ENCODE results near the gene CRYBG2.
A peak's percentile ranks its signal among the peaks of the same experiment; 100 is the strongest.
"Not testable (repeated sequence)": the region's sequence is repeated elsewhere in the genome, so short reads cannot be mapped to it uniquely, and the experiment has no call there.

The CRYBG2 gene

DNA sequence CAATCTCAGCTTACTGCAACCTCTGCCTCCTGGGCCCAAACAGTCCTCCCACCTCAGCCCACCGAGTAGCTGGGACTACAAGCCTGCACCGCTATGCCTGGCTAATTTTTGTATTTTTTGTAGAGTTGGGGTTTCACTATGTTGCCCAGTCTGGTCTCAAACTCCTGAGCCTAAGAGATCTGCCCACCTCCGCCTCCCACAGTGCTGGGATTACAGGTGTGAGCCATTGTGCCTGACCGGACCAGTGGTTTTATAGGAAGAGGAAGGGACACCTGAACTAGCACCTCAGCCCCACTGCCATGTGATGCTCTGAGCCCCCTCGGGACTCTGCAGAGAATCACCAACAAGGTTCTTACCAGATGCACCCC is 4.1 kb downstream of the CRYBG2 start:
- no peak for DNase-seq

DNA sequence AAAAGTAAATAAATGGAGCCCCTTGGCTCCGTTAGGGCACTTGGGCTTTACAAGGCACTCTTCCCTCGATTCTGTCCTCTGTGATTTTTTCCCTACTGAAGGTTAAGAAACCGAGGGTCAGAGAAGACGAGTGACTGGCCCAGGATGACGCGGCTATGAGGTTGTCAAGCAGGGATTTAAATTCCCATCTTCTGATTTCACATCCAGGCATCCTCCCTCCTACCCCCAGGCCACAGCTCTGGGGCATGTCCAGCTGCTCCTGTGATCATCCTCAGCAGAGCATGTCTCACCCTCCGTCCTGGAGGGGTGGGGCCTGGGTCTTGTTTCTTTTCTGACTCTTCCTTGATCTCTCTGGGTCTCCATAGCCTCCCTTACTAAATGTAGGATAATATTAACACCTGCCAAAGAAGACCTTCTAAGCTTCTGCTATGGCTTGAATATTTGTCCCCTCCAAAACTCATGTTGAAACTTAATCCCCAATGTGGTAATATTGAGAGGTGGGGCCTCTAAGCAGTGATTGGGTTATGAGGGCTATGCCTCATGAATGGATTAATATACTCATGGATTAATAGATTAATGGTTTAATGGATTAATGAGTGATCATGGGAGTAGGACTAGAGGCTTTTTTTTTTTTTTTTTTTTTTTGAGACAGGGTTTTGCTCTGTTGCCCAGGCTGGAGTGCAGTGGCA is 4.6 kb downstream of the CRYBG2 start:
- no peak for DNase-seq

DNA sequence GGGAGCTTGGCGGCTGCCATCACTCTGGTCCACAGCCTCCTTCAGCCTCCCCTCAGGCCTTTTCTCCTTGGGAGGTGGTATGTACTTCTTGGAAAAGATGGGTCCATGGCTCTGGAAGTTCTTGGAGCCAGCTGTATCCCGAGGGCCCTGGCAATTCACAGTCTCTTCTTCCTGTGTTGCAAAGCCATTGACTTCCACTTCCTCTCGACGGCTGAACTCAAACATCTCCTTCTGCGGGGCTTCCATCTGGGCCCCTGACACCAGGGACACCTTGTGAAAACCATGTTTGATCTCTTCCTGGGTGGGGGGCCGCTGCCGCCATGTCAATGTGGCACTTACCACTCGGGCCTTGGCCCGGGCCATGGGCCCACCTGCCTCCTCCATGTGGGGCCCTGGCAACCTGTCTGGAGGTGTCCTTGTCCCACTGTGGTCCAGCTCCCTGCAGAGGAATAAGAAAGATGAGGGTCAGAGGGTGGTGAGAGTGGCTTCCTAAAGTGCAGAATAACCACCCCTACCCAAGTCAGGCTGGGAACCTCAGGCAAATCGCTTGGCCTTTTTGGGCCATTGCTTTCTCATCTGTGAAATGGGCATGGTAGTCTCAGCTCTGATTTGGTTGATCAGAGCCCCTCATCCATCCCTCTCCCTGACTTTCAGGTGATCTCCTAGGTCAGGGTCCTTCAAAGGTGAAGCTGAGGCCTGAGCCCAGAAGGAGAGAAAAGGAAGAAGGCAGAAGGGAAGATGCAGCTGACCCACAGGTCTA is 7.5 kb downstream of the CRYBG2 start:
- DNase-seq: no peak

- DNase-seq: no peak
Measured at GRCh38 chr1:26345718-26346117, 8.2 kb downstream of the CRYBG2 start.

DNA sequence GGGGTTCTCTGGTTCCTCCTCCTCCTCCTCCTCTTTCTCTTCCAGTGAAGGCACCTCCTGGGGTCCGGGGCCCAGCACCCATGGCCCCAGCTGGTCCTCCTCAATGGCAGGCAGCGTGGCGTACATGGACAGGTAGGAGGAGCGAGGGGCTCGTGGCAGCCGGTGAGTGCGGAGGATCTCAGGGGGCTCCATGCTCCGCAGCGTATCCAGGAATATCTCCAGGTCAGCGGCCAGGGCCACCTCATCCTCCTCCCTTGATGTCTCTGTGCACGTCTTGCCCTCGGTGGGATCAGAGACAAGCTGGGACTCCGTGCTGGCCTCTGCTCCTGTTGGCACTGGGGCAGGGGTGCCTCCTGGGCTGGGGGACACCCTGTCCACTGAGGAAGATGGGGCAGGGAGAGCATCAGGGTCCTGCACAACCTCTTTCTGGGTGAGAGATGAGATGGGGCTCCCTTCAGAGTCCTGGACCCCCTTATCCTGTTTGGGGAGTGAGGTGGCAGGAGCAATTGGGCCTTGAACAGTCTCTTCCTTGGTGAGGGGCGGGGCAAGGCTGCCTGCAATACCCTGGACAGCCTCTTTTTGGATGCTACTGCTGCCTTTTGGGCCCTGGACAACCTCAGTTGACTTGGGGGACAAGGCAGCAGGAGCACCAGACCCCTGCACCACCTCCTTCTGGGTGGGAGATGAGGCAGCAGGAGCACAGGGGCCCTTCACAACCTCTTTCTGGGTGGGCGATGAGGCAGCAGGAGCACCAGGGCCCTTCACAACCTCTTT is 9.6 kb downstream of the CRYBG2 start:
- no peak for DNase-seq

- DNase-seq: no peak
Measured at GRCh38 chr1:26340047-26340481, 13.9 kb downstream of the CRYBG2 start.

GRCh38 chr1:26338670-26339069 is 15.3 kb downstream of the CRYBG2 start:
- DNase-seq: no peak

DNA sequence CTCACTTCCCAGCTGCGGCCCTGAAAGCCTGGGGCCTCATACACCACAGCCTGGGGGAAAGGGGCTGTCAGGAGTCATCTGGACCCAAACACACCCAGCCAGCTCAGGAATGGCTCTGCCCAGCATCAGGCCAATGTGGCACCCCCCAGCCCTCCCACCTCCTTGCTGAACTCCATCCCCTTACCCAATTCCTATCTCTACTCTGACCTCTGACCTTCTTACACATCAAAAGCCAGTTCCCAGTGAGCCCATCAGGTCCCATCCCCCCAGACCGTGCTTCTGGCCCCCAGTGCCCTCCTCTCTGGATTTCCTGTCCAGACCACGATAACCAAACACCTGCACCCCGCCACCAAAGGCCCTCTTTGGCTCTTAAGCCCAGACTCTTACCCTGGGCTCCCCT is 16.3 kb downstream of the CRYBG2 start:
- DNase-seq: no peak

GRCh38 chr1:26337206-26337535 is 16.8 kb downstream of the CRYBG2 start:
- no peak for DNase-seq

GRCh38 chr1:26336477-26337205 is 17.3 kb downstream of the CRYBG2 start:
- no peak for DNase-seq

DNA sequence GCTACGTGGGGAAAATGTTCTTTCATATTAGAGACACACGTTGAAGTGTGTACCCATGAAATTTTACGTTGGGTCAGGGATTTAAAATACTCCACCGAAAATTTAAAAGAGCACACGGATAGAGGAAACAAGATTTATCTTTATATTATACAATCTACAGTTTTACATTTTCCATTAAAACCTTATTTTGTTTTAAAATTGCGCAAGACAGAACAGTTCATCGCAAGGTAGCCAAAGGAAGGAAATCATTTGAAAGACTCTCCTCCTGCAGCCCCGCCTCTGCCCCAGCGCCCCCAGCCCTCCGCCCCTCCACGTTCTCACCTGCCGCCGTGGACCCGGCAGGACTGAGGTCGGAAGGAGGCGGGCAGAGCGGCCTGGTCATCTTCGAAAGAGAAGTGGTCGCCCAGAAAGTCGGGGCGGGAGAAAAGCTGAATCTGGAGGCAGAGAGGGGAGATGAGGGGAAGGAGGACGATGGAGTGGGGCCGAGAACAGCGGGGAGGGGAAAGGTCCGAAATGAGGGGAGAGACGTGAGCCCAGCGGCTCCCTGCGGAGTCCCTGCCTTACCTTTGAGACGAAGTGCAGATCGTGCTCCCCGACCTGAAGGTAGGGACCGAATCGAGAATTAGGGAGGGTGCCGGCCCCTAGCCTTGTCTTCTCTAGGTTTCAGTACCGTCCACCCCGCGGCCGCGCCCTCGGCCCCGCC is 18.0 kb downstream of the CRYBG2 start:
- no peak for DNase-seq

- DNase-seq: not testable (repeated sequence)
Measured at GRCh38 chr1:26333312-26333711, 20.6 kb downstream of the CRYBG2 start.

DNA sequence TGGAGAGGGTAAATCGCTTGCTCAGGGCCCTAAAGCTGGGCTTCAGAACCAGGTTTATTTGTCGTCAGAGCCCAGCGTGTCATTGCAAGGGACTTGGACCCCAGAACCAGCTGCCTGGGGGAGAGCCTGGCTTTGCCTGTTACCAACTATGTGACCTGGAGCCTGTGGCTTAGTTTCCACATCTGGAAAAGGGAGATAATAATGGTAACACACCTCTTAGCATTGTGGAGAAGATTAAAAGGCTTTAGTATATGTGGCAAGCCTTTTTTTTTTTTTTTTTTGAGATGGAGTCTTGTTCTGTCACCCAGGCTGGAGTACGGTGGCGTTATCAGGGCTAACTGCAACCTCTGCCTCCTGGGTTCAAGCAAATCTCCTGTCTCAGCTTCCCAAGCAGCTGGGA is 23.7 kb downstream of the CRYBG2 start:
- DNase-seq: no peak

GRCh38 chr1:26329380-26329779 is 24.6 kb downstream of the CRYBG2 start:
- DNase-seq: not testable (repeated sequence)

GRCh38 chr1:26328597-26328996 is 25.3 kb downstream of the CRYBG2 start:
- DNase-seq: no peak

- DNase-seq: no peak
Measured at GRCh38 chr1:26327956-26328362, 26.0 kb downstream of the CRYBG2 start.

DNA sequence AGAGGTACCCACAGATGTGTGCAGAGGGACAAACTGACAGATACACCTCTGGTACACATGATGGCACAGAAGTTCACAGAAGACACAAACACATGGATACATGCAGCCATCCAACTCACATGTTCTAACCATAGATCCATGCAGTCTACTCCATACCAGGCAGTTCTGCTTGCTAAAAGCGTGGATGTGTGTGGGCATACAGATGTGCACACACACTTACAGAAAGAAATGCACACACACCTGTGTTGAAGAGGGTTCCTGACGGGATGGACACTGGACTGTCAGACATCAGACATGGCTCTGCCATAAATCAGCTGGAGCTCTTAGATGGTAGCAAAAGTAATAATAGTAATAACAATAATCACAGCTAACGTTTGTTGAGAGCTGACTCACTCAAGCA is 29.4 kb downstream of the CRYBG2 start:
- DNase-seq: no peak

GRCh38 chr1:26323382-26323781 is 30.5 kb downstream of the CRYBG2 start:
- no peak for DNase-seq

- DNase-seq: no peak
Measured at GRCh38 chr1:26322042-26322331, 31.9 kb downstream of the CRYBG2 start.

- DNase-seq: peak; percentile 86 to 88
Measured at GRCh38 chr1:26321315-26322041, 32.5 kb downstream of the CRYBG2 start.

DNA sequence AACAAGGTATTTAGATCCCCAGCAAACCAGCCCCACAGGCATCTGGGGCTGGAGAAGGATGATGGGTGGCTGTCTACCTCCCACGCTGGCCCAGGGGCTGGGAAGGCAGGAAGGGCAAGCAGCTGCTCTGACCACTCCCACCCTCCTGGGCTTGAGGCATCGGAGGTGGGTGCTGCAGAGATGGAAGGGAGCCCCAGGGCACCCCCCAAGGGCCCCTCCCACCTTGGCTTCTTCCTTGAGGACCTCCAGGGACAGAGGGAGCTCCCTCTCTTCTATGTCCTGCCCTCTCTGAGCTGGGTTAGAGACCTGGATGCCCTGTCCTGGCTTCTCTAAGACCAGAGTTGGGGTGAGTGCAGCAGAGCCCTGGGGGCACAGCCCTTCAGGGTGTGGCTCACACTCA is 33.0 kb downstream of the CRYBG2 start:
- DNase-seq: no peak

Data from bone marrow (tissue), 2 donors.